HG02938 (cell line): ENCODE results near the gene STAMBPL1.

ENCODE experiments used
- ATAC-seq: cut with Tn5 transposase; IDR thresholded peaks from one replicate; pipeline ENCODE4 v1.9.1; 2021; ENCODE audit warnings: mild to moderate bottlenecking, moderate library complexity; ENCODE audit not compliant: unreplicated experiment

Gene STAMBPL1

DNA sequence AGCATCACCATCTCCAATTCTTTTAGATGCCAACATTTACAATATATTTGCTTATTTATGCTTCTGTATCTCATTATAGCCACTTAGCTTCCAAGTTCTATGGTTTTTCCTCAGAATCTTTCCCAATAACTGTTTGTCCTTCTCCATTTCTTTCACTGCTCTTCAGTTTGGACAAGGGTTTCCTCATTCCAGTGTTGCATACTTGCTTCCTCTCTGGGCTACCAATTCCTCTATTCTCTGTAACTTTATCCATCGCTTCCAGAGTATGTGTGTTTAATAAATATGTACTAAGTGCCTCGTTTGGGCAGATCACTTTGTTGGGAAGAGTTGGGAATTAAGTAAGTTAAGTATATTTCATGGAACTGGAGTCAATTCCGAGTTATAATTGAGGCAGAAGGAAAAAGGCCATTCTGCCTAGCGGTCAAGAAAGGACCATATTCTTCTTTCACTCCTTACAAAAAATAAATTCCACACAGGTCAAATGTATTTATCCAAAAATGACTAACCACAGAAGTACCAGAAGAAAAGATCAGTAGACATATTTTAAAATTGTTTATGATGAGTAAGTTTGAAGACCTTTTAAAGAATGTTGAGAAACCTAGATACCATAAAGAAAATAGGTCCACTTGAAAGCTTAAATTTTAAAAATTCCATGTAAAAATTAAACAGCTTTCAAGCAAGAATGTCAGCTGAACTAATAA lies 10.8 kb downstream of the STAMBPL1 start:
- ATAC-seq: no peak

DNA sequence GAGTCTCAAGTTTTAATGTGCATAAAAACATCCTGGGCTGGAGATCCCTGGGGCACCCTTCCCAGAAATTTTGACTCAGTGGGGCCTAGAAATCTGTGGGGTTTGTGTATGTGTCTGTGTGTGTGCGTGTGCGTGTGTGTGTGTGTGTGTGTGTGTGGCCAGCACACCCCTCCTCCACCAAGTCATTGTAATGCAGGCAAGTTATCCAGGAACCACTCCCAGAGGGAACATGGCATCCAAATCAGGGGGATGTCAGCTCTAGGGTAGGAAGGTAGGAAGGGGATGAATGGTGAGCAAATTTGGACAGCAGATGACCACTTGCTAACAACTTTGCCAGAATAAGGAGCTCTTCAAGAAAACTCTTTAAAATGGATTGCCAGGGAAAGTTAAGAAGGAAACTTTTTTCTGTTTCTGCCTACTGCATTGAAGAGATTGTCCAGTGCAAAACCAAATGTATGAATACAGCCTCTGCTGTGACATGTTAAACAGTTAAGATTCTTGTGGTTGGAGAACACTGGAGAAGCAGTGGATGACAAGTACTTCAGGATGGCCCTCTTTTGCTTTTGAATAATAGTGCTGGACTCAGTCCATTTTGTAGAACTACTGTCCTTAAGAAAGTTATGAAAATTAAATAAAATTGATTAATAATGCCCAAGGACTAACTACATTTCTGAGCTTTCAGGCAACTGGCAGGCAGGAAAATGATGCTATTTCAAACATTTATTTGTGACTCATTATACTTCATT lies 12.3 kb downstream of the STAMBPL1 start:
- no peak for ATAC-seq

DNA sequence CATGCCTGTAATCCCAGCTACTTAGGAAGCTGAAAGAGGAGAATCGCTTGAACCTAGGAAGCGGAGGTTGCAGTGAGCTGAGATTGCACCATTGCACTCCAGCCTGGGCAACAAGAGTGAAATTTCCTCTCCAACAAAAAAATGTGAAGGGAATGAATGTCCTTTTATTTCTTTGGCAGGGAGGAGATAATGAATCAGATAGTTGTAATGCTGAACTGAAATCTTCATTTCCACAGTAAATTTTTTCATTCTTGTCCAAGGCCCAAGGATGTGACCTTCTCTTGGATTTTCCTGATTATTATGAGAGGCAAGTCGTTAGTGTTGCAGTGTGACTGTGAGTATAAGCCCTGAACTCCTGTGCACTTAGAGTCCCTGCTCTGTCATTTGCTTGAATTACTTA lies 13.6 kb downstream of the STAMBPL1 start:
- no peak for ATAC-seq

DNA sequence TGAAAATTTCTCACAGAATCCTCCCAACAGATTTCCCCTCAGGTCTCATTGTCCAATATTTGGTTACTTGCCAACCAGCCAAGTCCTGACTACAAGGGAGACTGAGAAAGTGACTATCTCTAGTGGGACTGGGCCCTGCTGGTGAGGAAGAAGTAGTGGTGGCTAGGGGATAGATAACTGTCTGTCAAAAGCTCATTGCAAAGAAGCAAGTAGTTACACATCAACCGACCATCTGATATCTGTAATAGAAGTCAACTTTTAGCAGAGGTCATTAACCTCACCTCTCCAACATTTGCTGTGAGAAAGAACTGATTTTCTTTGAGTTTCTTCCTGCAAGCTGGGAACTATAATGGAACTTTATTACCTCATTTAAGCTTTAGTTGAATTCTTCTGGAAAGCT lies 15.2 kb downstream of the STAMBPL1 start:
- no peak for ATAC-seq

DNA sequence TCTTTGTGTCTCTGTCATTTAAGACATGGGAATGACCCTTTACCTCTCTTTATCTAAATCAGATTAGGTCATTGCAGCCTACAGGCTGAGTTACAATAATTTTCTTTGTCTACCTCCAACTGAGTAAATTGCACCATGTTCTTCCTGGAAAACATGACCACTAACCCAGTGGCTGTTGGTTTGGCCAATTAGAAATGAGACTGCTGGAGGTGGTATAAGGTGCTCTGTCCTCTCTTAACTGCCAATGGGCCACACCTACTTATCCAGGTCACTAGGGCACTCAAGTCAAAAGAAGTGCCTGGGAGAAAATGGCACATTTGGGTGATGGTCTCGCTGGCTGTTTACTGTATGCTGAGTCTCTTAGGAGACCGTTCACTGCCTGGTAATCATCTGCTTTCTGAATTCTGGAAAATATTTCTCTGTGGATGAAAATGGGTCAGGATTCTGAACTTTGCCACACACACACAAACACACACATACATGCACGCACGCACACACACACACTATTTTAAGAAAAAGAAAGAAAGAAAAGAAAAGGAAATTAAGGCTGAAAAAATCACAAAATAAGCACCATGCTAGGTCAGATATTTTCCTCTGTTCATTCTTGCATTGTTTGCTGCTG lies 16.4 kb downstream of the STAMBPL1 start:
- no peak for ATAC-seq

DNA sequence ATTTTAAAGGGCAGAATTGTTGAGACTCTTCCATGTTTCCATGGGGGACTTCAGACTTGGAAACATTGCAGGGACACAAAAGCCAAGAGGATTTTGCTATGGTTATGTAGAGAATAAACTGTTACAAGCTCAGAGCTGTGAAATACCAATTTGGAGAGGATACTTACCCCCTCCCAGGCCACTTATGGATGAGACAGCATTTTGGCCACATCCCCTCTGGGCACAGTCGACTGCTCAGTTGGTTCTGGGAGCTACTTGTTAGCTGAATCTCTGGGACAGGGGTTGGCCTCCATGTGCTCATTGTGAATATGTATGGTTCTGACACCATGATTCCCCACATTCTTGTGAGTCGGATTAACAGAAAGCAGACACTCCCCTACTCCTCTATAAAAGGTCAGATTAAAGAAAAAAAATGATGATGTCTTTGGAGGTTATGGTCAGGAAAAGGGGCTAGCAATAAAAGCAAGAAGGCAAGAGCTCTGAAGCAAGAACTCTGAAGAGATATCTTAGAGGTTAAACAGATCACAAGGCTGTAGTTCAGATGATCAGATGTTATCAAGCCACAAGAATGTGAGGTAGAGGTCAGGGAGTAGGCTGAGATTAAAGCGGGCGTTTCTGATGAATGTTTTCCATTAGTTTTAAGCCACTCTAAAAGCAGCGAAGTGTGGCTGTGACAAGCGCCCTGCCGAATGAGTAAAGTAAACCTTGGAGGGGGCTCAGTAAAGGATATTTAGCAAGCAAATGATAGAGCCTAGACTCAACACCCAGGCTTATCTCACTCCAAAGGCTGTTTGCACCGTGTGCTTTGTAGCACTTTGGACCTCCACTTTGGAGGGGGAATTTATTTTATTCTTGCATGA lies 17.2 kb downstream of the STAMBPL1 start:
- ATAC-seq: no peak

DNA sequence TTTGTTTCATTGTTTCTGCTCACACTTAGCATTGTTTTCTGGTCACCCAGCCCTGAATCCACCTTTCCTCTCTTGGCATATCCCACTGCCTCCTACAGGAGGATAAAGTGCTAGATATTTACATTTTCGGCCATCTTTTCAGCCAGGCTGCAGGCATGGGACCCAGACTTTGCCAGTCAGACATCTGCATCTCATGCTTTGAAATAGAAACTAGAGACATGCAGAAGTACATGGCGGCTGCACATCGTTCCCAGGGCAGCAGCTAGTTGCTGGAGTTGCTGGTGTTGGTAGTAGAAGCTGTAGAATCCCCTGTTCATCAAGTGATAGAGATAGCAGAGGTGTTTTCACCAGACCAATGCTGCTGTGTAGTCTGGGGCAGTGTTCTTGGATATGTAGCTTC lies 18.7 kb downstream of the STAMBPL1 start:
- ATAC-seq: no peak

DNA sequence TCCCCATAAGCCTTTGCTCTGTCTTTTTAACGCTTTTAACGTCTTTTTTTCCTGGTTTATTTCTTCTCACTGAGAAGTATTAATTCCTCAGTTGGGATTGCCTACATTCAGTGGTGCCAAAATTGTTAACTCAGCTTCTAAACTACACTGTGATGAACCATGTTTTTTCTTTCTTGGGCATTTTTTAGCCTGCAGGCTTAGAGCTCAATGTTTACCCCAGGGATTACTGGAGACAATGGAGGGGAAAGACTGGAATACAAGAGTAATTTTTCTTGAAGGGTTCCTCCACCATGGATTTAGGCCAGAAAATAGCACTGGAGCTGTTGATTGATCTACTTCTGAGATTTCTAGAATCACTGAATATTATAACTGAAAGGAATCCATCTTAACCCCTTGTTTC lies 19.8 kb downstream of the STAMBPL1 start:
- no peak for ATAC-seq

DNA sequence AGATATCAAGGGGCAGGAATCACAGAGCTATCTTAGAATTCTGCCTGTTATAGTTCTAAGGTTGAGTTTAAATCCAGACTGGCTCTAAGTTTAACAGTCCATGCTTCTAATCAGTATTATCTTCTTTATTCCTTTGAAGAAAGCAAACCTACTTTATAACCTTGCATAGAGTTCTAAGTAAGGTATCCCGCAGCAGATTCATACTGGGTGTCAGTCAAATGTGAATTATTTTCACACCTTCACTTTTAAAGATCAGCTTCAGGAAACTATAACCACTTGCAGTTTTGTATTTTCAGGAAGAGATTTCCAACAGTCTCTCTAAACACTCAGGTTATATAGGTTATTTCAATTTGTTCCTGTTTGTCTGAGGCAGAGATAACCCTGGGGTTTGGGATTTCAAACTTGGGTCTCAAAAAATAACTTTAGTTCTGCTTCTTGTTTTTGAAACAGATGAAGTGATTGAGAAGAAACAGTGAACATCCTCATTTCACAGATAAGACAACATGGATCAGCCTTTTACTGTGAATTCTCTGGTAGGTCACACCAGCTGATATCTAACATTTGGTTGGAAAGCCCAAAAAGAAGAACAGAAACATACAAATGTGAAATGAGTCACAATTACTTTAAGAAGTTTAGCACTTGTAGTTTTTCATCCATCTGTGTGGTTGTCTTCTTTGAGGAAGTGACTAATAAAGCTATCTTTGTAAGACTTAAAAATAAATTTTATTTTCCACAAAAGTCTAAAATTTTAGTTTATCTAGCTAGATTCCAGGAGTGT lies 21.4 kb downstream of the STAMBPL1 start:
- peak; percentile 91 for ATAC-seq

DNA sequence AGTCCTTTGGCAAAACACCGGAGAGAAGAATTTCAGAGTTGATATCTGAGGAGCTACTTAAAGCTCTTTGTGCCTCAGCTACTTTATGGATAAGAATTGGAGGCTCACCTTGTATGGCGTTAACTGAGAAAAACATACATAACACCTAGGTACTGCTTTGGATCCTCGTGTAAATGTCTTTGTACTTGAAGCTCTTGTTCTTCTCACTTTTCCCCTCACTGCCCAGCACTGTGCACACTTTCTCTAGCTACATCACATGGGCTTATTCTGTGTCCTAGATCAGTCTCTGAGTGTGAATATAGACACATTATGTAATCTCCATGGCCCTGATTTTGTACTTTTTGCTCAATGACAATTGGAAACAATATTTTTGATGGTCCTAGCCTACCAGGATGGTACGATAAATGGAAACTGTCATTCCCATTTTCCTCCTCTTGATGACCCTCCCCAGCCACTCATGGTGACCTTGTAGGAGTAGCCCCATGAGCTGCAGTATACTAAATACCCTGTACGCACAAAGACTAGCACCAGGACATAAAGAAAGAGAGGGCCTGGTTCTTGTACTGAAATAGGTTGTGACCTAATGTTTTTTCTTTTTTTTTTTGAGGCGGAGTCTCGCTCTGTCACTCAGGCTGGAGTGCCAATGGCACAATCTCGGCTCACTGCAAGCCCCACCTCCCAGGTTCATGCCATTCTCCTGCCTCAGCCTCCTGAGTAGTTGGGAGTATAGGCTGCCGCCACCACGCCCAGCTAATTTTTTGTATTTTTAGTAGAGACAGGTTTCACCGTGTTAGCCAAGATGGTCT lies 22.1 kb downstream of the STAMBPL1 start:
- peak; percentile 43 for ATAC-seq

DNA sequence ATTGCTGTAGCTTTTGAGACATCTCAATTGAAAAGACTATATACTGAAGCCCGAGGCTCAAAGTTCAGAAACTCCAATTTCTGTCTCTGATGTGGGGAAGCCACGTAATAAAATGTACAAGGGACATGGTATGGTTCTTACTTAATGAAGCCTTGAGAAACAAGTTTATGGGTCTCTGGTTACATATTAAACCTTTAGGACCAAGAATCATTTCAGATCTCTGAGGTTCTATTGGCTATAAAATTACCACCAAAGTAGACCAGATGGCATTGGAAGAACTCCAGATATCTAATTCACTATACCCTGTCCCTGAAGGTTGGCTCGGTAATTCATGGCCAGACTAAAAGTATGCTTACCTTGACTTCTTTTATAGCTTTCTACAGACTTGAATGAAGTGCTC lies 23.7 kb downstream of the STAMBPL1 start:
- ATAC-seq: no peak

DNA sequence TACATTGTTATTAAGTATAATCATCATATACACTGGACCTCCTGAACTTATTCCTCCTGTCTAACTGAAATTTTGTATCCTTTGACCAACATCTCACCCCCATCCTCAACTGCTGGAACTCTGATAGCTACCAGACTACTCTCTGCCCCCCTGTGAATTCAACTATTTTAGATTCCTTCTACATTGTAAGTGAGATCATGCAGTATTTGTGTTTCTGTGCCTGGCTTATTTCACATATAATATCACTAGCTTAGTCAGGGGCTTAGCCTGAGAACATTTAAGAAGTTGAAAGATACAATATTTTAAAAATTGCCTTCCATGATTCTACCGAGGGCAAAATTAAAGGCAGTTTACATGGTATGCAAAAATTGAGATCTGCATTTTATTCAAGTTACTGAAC lies 26.9 kb downstream of the STAMBPL1 start:
- ATAC-seq: no peak

DNA sequence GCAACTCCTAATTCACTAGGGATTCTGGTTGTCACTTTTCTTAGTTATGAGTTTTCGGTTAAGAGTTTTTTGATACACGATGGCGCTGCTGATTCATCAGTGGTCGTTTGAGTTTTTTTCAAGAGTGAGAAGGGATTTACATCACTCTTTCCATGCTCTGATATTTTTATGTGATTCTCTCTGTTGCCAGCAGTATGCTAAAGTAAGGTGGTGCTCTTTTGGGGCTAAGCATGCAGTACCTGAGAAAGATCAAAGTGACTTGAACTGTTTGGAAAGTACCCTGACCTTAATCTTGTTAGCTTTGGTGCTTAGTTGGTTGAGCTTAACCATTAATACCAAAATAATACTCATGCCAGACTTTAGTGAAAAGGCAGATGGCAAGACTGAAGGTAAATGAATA lies 28.1 kb downstream of the STAMBPL1 start:
- no peak for ATAC-seq

DNA sequence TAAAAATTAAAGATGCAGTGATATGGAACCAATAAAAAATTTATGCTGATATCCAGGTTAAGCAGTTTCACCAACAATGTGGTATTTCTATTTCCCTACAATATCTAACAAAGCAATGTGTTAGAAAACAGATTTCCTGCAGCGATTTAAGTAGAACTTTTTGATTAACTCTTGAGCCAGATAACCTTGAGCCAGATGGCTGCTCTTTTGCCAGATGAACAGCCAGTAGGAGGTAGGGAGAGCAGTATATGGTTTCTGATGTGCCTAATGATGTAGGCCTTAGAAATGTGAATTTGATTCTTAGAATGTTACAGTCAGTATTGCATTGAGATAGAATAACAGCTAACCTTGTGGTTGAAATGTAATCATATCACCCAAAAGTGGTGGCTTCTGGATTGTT lies 31.1 kb downstream of the STAMBPL1 start:
- ATAC-seq: no peak

DNA sequence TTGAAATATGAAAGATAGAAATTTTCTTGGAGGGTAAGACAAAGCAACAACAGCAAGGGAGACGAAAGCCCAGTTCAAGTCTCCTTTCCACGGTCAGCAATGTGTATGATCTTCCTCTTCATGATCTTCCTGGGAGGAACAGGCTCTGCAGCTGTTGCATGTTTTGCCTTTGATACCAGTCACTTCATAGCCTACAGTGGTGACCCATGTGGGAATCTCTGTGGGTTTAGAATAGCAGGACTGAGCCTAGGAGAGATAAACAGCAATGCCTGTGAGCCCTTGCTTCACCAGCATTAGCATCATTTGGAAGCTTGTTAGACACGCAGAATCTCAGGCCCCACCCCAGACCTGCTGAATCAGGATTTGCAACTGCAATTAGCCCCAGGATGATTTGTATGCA lies 31.8 kb downstream of the STAMBPL1 start:
- ATAC-seq: no peak

DNA sequence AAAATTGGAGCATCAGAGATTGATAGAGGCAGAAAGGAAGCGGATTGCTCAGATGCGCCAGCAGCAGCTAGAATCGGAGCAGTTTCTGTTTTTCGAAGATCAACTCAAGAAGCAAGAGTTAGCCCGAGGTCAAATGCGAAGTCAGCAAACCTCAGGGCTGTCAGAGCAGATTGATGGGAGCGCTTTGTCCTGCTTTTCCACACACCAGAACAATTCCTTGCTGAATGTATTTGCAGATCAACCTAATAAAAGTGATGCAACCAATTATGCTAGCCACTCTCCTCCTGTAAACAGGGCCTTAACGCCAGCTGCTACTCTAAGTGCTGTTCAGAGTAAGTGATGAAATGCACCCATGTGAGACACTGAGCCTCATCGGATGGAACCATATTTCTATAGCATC lies 33.1 kb downstream of the STAMBPL1 start:
- no peak for ATAC-seq

DNA sequence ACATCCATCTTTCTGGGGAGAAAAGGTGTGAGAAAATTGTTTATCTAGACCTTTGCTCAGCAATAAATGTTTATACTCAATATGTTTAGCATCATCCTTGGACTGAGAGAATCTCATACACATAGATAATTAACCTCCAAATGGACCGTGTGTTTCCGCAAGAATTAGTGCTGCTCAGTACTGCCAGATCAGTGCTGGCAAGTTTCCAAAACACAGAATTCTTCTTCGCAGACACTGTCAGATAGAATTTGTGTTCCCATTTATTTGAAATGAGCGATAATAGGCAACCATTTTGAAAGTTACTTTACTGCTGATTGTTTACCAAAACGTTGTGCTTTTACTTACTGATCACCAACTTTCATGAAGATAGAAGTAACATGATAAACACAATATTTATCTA lies 33.7 kb downstream of the STAMBPL1 start:
- ATAC-seq: no peak

DNA sequence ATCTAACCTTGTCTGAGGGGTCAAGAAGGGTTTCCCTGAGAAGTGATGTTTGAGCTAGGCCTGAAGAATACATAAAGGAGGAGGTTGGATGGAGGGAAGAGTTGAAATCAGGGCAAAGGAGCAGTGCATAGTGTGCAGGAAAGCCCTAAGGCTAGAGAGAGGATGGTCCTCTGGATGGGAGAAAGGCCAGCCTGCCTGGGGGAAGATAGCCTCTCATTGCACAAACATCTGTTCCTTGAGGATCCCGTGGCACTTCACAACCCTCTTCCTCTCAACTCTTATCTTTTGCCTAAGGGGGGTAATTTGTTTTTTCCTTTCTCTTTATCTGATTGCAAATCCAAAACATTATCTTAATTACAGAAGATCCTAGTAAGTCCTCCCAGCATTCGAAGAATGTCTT lies 35.7 kb downstream of the STAMBPL1 start:
- no peak for ATAC-seq

DNA sequence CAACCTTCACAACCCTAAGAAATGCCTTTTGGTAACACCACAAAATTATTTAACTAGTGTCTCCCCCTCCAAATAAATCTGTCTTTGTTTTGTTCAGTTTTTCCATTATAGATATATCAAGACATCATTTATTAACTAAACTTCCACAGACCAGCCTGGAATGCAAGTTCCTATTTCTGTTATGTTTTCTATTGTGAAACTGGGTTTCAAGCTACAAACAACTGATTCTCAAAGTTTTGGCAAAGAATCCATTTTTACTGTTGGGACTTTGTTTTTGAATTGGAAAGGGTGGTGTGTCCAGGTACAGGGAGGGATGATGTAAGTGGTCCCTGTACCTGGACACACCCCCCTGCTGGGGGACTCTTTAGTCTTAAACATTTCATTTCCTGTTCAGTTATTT lies 36.2 kb downstream of the STAMBPL1 start:
- no peak for ATAC-seq

DNA sequence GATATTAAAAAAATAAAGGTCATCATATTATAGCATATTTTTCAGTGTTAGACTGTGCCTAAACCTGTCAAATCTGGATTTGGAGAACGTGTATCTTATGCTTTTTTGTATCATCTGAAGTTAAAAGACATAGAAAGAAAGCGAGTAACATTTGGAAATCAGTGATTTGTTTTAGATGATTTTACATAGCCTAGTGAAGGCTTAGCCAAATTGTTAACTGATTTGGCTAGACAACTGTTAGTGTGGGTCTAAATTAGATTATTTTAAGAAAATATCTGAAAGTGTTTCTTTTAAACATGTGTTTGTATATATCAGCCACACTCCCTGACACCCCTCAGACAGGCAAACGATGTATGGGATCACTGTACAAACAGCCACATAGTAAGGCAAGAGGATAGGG lies 36.9 kb downstream of the STAMBPL1 start:
- no peak for ATAC-seq
